HG03469 (cell line): ENCODE data around the gene TMC8.

ENCODE experiments used
- ATAC-seq: cut with Tn5 transposase; IDR thresholded peaks from one replicate; pipeline ENCODE4 v1.9.1; 2021; ENCODE audit warnings: mild to moderate bottlenecking, moderate library complexity, moderate number of reproducible peaks; ENCODE audit not compliant: unreplicated experiment

TMC8 gene

GRCh38 chr17:78123258-78123929, 7.2 kb upstream of the TMC8 start:
- no peak for ATAC-seq

DNA sequence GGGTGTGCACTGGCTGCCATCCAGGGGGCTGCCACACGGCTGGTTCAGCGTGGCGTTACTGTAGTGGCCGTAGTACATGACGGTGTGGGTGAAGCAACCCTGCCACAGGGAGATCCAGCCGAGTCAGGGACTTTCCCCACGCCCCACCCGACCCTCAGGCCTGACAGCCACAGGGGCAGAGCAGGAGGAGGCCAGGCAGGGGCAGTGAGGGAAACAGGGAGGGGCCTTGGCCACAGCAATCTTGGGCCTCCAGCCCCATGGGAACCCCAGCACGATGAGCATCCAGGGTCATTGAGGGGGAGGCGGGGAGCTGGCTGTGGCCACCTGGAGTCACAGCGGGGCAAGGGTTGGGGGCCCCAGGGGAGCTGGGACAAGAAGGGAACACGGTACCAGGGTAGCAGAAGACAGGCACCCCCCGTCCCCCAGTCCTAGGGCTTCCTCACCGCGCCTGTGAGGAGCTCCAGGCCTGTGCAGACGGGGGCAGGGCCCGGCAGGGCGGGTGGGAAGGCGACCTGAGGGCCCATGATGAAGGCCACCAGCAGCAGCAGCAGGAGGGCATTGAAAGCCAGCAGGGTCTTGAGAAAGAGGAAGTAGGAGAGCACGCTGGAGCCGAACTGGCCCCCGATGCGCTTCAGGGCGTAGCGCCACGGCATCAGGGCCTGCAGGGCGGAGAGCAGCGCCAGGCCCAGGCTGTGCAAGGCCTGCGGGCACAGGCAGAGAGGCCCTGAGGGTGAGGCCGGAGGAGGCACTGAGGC, 6.3 kb upstream of the TMC8 start:
- no peak for ATAC-seq

DNA sequence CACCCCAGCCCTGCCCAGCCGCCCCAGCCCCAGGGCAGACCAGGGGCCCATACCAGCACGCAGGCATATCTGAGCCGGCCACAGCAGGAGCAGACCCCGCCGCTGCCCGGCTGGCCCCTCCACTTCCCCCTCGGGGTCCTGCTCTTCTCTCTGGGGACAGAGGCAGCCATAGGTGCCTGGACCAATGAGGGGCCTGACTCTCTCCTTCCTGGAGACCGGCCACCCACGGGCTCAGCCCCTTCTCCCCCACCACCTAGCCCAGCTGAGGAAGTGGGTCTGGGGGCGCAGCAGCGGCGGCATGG, 5.8 kb upstream of the TMC8 start:
- no peak for ATAC-seq

DNA sequence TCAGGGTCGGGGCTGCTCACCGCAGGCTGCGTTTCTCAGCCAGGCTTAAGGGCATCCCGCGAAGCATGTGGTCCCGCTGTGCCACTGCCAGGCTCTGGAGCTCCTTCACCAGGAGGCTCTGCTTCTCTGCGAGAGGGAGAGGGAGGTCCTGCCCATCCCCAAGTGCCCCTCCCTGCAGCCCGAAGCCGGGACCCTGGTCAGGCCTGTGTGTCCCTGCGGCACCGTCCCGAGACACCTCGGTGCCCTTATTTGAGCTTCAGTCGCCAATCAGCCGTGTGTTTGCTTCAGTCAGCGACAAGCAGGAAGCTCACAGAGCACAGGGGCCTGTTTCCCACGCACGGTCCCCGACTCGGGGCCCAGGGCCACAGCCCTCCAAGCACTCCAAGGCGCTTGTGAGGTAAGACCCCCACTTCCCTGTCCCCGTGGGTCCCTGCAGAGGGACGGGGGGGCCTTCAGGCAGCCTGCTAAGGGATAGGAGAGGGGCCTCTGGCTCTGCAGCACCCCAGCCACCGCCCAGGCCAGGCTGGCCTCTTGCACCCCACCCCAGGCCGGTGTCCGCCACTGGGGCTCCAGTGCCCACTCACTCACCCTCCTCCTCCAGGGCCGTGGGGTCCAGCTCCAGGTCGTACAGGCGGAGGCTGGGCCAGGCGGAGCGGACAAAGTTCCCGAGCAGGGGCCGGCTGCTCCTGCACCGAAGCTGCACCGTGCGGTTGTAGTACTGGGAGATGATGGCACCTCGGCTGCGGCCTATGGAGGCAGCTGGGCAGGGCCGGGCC, 5.2 kb upstream of the TMC8 start:
- ATAC-seq: no peak

DNA sequence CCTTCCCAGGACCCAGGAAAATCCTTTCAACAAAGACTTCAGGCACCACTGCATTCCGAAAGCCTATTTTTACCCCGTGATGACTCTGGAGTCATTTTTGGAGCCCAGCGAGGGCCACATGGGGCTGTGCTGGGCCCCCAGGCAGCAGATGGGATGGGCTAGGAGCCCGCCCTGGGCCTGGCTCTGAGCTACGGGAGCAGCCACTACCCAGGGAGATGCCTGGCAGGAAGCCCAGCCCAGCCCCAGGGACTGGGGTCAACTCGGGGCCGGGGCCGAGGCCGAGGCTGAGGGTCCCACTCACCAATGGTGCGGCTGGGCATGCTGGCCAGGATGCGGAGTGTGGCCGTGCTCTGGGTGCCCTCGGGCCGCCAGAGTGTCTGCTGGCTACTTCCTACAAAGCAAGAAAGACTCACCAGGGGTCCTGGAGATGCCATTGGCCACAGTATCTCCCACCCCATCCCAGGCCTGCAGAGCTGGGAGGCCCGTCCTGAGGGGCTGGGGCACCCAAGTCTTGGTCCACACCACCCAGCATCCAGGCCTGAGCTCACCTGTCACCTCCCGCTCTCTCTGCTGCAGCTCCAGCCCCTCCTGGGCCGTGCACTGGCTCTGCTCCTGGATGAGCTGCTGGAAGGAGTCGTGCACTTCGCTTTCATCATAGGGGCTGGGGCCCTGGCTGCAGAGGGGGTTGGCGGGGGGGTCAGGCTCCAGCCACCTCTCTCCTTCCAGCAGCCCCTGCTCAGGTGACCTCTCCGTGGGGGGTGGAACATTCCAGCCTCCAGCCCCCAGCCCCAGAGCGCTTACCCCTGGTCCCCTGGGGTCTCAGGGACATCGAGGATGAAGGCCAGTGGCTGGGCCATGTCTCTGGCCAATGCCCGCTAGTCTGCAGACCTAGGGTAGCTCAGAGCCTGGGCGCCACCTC, 4.3 kb upstream of the TMC8 start:
- ATAC-seq: no peak

DNA sequence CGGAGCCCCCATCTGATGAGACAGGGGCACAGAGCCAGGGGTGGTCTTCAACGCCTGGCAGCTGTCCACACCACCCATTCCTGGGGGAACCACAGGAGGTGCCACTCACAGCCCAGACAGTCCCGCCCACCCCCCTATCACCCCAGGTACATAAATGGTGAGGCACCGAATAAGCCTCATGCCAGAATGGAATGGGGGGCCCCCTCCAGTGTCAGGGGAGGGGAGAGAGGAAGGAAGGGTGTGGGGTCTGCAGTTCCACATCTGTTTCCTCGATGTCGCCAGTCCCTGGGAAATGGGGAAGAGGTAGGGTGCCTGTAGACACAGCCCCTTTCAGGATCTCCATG, 3.7 kb upstream of the TMC8 start:
- ATAC-seq: no peak

- ATAC-seq: no peak
These were observed 3.2 kb upstream of the TMC8 start for GRCh38 chr17:78127239-78127887.

DNA sequence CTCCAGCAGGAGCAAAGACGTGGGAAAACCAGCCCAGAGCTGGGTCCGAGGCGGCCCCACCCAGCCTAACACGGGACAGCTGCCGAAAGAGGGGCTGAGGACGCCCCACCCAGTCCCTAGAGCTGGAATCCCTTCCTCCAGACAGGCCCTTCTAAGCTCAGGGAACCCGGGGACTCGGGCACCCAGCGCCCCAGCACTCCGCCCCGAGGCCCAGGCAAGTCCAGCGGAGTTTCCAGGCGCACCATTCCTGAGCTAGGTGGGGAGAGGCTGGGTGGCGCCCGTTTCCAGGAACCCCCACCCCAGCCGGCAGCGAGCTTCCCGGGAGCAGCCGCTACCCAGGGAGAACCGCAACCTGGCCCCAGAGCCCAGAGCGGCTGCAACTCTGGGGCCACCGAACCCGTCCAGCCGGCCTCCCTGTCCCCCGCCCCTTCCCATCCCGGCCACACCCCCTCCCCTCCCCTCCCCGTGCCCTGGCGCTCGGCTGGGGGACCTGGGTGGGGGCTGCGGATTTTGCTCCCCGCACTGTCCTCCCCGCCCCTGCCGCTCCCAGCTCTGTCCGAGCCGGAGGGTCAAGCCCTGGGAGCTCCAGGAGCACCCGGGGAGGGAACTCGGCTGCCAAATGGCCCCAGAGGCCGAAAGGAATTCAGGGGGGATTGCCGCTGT, 2.6 kb upstream of the TMC8 start:
- ATAC-seq: no peak

DNA sequence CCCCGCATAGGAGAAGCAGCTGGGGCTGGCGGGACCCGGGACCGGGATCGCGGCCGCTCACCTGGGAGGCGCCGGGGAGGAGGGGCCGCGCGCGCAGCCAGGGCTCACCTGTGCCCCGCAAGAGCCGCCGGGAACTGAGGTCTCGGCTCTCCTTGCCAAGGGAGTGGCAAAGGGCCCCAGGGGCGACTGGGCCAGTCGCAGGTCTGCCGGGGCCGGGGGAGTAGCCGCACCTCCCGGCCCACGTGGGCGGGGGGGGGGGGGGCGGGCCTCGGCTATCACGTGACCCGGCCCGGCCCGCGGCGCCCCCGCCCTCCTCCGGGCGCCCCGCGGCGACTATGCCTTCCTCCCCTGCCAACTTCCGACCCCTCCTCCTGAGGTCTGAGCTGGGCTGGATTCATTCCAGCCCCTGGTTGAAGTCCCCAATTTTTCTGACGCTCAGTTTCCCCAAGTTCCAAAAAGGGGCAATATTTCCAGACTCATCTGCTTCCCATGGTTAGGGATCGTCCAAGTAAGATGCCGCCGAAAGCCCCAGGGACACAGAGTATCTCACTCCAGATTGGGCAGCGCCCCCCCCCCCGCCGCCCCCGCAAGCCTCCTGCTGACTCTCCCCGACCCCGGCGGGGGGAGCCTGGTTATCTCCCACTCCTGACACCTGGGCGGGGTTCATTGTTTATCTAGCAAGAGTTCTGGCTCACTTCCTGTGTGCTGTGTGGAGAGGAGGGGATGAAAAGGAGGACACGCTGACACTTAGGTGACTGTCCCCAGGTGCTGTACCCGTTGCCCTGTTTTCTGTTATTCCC, 1.8 kb upstream of the TMC8 start, which contains the start of gene TMC6:
Gene TMC6, minus strand, starts transcription at position 205 of the 800 bp plus-strand sequence. CDS start 1,923 bp downstream, outside the sequence.
- ATAC-seq: no peak

DNA sequence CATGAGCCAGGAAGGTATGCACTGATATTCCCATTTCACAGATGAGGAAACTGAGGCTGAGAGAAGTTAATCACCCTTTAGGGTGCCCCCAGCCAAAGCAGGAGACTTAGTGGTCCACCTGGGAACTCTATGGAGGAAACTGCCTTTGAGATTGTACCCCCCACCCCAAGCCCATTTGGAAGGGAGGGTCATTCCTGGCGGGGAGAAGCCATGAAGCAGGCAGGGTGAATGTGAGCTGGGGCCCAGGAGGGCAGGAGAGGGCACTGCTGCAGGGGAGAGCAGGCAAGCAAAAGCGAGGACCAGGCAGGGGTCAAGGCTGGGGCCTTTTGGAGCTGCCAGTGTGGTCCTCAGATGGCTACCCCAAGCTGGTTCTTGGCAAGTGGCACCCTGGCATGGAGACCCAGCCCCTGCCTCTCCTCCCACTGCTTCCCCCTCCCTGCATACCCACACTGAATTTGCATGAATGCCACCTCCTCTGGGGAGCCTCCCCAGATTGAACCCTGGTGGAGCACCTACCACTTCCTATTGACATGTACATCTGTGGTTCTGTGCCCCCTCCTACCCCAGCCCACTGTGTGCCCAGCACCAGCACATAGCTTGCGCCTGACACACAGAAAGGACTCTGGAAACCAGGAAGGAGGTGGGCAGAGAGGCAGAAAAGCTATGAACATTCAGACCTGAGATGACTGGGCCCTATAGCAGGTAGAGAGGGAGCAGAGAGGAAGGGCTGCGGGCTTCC, 1.1 kb upstream of the TMC8 start:
- ATAC-seq: no peak

- no peak for ATAC-seq
These were observed 508 bp upstream of the TMC8 start for GRCh38 chr17:78130090-78130436.

DNA sequence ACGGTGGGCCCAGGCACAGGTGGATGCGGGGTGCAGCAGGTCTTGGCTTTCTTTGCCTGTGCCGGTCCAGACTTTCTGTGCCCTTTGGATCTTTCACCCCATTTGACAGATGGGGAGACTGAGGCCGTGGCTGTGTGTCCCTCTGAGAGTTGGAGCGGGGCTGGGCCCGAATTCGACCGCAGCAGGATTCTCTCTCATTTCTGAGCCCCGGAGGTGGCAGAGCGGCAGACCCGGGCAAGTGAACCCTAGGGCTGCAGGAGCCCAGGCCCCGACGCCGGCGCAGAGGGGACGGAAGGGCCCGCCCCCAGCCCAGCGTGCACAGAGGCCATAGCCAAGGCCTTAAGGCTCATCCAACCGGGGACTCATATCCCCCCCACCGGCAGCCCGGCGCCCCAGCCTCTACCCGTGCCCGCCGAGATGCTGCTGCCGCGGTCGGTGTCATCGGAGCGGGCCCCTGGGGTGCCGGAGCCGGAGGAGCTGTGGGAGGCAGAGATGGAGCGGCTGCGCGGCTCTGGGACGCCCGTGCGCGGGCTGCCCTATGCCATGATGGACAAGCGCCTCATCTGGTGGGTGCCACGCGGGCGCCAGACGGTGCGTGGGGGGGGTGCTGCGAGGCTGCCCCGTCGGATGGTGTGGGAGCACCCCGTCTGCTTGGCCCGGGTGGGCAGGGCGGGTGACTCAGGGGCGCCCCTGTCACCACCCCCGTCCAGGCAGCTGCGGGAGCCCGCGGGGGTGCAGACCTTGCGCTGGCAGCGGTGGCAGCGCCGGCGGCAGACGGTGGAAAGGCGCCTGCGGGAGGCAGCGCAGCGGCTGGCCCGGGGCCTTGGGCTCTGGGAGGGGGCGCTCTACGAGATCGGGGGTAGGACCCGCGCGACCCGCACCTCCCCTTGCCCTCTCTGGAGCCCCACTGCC, 857 bp downstream of the TMC8 start:
- ATAC-seq: no peak

GRCh38 chr17:78132084-78132676, 1.6 kb downstream of the TMC8 start:
- no peak for ATAC-seq

DNA sequence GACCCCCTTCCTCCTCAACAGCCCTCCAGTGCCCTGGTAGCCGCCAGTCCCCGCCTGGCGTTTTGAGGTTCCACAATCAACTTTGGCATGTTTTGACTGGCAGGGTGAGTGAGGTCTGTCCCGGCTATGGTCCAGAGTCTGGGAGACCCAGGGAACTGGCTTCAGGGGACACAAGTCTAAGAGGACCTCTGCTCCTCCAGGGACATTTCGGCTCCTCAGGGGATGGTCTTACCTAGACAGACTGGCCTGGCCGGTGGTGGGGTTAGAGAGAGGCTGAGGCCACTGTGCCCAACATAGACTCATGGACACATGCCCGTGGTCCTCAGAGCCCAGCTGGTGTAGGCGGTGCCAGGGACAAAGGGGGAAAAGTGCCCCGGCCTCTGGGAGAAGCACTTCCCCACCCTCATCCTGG, 2.2 kb downstream of the TMC8 start:
- no peak for ATAC-seq

DNA sequence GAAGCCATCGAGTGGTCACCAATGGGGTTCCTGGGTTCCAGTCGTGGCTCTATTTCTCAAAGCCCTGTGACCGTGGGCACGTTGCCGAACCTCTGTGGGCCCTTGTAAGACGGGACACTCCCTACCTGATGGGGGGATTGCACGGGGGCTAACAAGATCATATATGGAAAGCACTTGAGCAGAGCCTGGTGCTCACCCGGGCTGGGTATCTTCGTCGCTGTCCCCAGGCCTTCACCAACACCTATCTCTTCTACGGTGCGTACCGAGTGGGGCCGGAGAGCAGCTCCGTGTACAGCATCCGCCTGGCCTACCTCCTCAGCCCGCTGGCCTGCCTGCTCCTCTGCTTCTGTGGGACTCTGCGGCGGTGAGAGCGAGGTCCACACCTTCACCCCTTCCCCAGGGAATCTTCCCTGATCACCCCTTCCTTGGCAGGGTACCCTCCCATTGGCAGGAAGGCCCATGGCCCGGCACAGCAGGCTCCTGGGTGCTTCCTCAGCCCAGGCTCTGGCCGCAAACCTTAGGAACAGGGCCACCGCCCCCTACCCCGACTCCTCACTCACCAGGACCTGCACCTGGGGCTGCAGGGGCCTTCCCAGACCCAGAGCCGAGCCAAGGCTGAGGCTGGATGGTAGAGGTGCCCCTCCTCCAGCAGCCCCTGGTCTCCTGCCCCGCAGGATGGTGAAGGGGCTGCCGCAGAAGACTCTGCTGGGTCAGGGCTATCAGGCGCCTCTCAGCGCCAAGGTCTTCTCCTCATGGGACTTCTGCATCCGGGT, 2.8 kb downstream of the TMC8 start:
- ATAC-seq: no peak
